Measurements from ENCODE around the gene KIF5C. TPM values are rescaled to one million over a fixed set of nuclear protein-coding genes. Genes with fewer than 3 reads are reported as not detected.

Gene KIF5C
- total RNA-seq, 2 donors from 2014 or later: 2.0 to 2.6 TPM

DNA sequence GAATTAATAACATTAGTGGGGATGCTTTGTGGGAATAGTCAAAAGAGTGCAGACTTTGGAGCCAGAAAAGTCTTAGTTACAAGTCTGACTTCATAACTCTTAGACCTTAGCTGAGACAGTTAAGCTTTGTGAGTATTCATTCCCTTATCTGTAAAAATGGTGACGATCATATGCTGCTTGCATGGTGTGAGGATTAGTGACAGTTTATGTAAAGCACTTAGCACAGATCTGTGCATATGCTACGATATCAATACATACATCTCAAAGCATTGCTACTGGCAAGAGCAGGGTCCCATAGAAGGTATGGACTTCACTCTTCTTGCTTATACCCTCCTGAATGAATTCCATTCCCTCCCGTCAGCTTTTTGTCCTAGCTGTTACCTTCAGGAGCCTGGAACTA lies 106.8 kb downstream of the KIF5C start:
- intact Hi-C loops (cut with DNase I): no loop called here
- Histone ChIP-seq H3K27me3 (no peaks in the 10 kb centered on the region), H3K9me3 (no peaks in the 10 kb centered on the region)

DNA sequence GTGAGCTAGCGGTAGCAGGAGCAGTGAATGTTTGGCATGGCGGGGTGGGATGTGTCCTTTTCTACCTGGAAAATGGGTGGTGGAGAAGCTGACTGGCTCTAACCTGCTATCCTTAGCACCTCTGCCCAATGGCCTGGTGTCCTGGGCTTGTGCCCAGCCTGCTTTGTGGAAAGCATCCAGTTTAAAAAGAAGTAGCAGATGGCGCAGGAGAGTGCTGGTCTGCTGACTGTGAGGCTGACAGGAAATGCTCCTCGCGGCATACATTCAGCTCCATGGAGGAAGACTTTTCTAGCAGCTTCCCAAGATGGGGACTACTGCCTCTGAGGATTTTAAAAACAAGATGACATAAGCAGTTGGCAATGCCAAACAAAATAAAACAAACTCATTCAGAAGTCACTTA lies 107.3 kb downstream of the KIF5C start:
- H3K9me3 ChIP-seq: no peaks in the 10 kb centered on the region

More for the DNA sequence above, 106.8 kb downstream of the KIF5C start:
- H3K36me3 ChIP-seq (replicated peaks in 1 of 2; ENCODE audit: insufficient read depth in 1 of 2, low read depth in 2 of 2): no peaks in the 10 kb centered on the region
- H3K27ac ChIP-seq: no peak overlapping the region
- DNase-seq (no peak), ATAC-seq (no peak)
- H3K4me3 ChIP-seq: no peak overlapping the region
- TF ChIP-seq POLR2A (IDR thresholded peaks at IDR 0.05): no peak
- TF ChIP-seq, protein P1, sequence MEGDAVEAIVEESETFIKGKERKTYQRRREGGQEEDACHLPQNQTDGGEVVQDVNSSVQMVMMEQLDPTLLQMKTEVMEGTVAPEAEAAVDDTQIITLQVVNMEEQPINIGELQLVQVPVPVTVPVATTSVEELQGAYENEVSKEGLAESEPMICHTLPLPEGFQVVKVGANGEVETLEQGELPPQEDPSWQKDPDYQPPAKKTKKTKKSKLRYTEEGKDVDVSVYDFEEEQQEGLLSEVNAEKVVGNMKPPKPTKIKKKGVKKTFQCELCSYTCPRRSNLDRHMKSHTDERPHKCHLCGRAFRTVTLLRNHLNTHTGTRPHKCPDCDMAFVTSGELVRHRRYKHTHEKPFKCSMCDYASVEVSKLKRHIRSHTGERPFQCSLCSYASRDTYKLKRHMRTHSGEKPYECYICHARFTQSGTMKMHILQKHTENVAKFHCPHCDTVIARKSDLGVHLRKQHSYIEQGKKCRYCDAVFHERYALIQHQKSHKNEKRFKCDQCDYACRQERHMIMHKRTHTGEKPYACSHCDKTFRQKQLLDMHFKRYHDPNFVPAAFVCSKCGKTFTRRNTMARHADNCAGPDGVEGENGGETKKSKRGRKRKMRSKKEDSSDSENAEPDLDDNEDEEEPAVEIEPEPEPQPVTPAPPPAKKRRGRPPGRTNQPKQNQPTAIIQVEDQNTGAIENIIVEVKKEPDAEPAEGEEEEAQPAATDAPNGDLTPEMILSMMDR (IDR thresholded peaks at IDR 0.05): no peak
- no peaks in the 10 kb centered on the region for H3K4me1 ChIP-seq
- WGBS, 2 donors: 74 to 83% methylated on average over 3 of the region's 3 CpGs

DNA sequence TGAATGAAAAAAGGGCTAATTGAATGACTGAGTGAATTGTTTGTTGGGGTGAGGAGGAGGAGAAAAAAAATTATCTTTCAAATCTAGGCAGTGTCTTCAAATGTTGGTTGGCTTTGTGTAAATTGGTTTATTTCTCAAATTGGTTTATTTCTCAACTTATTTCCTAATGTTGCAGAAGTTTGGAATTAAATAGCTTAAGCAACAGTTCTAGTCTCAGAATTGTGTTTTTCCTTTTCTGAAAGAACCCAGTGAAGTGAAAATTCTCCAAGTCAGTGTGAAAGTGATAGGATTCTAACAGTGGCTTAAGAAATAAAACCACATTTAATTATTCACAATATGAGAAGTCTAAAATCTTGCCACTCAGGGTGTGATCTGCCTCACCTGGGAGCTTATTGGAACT lies 108.9 kb downstream of the KIF5C start:
- ATAC-seq (no peak), DNase-seq (no peak)
- Histone ChIP-seq H3K36me3 (replicated peaks in 1 of 2; ENCODE audit: insufficient read depth in 1 of 2, low read depth in 2 of 2) (no peaks in the 10 kb centered on the region), H3K9me3 (no peaks in the 10 kb centered on the region), H3K4me1 (no peaks in the 10 kb centered on the region), H3K27me3 (no peaks in the 10 kb centered on the region), H3K4me3 (no peak overlapping the region), H3K27ac (no peak overlapping the region)
- TF ChIP-seq POLR2A (IDR thresholded peaks at IDR 0.05): no peak
- intact Hi-C loops (cut with DNase I): no loop called here

More for the DNA sequence above, 107.3 kb downstream of the KIF5C start:
- no peak for DNase-seq
- Histone ChIP-seq H3K36me3 (replicated peaks in 1 of 2; ENCODE audit: insufficient read depth in 1 of 2, low read depth in 2 of 2) (no peaks in the 10 kb centered on the region), H3K27ac (no peak overlapping the region), H3K4me1 (no peaks in the 10 kb centered on the region), H3K27me3 (no peaks in the 10 kb centered on the region), H3K4me3 (no peak overlapping the region)
- no peak for ATAC-seq
- intact Hi-C loops (cut with DNase I): no loop called here
- TF ChIP-seq, protein P1 (IDR thresholded peaks at IDR 0.05): no peak
- no peak for TF ChIP-seq POLR2A (IDR thresholded peaks at IDR 0.05)
- 84 to 96% methylated on average over 5 of the region's 5 CpGs for WGBS, 2 donors

DNA sequence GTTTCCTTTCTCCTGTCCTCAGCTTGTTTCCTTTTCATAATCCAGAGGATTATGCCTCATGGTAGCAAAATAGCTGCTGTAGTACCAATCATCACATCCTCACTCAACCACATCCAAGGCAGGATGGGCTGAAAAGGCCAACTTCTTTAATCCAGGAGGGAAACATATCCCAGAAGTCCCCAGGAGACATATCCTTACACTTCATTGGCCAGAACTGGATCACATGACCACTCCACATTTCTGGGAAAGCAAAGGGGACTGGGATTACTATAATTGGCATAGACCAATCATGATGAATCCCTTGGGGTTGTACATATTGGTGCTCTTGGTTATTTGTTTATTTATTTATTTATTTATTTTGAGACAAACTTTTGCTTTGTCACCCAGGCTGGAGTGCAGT lies 109.4 kb downstream of the KIF5C start:
- ATAC-seq: no peak
- Histone ChIP-seq H3K4me3 (no peak overlapping the region), H3K36me3 (replicated peaks in 1 of 2; ENCODE audit: insufficient read depth in 1 of 2, low read depth in 2 of 2) (no peaks in the 10 kb centered on the region), H3K27ac (no peak overlapping the region), H3K9me3 (no peaks in the 10 kb centered on the region), H3K4me1 (no peaks in the 10 kb centered on the region), H3K27me3 (no peaks in the 10 kb centered on the region)
- intact Hi-C loops (cut with DNase I): no loop called here
- no peak for DNase-seq
- TF ChIP-seq POLR2A (IDR thresholded peaks at IDR 0.05): no peak
- TF ChIP-seq, protein P1 (IDR thresholded peaks at IDR 0.05): no peak

DNA sequence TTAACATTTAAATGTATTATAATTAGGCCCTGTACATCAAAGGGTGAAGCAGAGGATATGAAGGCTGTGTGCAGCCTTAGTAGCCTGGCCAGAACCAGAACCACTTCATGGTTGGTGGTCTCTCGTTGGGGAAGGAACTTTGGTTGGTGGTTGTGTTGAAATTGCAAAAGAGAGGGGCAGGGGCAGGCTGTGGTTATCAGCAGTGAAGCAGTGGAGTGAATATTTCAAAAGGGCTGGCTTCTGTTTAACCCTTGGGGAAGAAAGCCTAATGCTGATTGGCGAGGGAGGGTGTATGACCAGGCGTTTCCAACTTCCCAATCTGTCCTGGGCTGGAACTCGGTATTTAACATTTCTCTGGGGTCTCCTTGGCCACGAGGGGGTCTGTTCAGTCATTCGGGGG lies 112.3 kb downstream of the KIF5C start:
- Histone ChIP-seq H3K4me3 (no peak overlapping the region), H3K27ac (no peak overlapping the region), H3K27me3 (no peaks in the 10 kb centered on the region), H3K4me1 (no peaks in the 10 kb centered on the region), H3K36me3 (replicated peaks in 1 of 2; ENCODE audit: insufficient read depth in 1 of 2, low read depth in 2 of 2) (no peaks in the 10 kb centered on the region), H3K9me3 (no peaks in the 10 kb centered on the region)
- DNase-seq (no peak), ATAC-seq (no peak)
- intact Hi-C loops (cut with DNase I): loop anchor here (5.0 kb wide), 1 partner anchor 1050 kb away; no protein-coding TSS in a partner anchor
- no peak for TF ChIP-seq POLR2A (IDR thresholded peaks at IDR 0.05)
- TF ChIP-seq, protein P1 (IDR thresholded peaks at IDR 0.05): no peak
- 52 to 60% methylated on average over 6 of the region's 6 CpGs for WGBS, 2 donors

Measured in body of pancreas (tissue), 4 donors.